ENCODE data around the gene TNS3. TPM values are rescaled to one million over a fixed set of nuclear protein-coding genes. Genes with fewer than 3 reads are reported as not detected.

The TNS3 gene
- total and polyA plus RNA-seq, 10 of the 15 experiments (the other 5 are each of a cell fraction or from before 2014, with no cell fraction given) = 0.27 to 2.7 (median 0.79) TPM

DNA sequence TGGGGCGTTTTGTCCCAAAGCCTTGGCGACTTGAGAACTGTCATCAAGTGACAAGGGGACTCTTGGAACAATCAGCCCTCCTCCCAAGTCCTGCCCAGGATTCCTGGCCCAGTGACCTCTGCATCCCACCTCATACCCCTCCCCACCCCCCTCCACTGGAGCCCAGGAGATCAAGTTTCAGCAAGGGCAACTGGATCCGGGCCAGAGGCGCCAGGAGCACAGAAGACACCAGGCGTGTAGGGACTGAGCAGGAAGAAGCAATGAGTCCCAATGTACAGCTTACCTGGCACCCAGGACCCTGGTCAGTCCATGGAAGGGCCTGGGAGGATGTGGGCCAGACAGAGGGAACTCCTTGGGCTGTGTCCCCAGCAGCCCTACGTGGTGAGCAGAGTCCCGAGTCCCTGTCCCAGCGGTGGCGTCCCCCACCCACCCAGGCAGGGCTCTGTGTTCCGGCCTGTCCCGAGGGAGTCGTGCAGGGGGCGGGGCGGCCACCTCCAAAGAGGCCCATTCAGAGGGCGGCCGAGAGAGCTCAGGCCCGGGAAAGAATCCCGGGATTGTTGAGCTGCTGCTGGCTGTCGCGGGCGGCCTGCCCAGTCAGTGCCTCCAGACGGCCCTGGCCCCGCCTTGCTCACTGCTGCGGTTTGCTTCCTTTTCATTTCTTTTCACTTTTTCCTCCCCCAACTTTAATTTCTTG lies 254.1 kb downstream of the TNS3 start:
- Histone ChIP-seq H3K79me2 (ENCODE audit: control insufficient read depth, insufficient read depth, low read length) (no peaks in the 10 kb centered on the region), H2AFZ (ENCODE audit: control insufficient read depth, low read depth, low read length) (no peak overlapping the region), H3K9me3 (replicated peaks; ENCODE audit: control insufficient read depth, insufficient read depth, low read length) (no peaks in the 10 kb centered on the region), H3K4me2 (ENCODE audit: control insufficient read depth, insufficient read depth) (no peak overlapping the region), H3K4me1 (ENCODE audit: control insufficient read depth, insufficient read depth, low read length) (no peaks in the 10 kb centered on the region), H3K36me3 (ENCODE audit: control insufficient read depth in 2 of 2, insufficient read depth in 2 of 2, low read length in 1 of 2) (no peaks in the 10 kb centered on the region), H3K4me3 (no peak overlapping the region), H3K27me3 (replicated peaks in 1 of 2; ENCODE audit: control insufficient read depth in 2 of 2, insufficient read depth in 2 of 2, low read length in 1 of 2) (no peaks in the 10 kb centered on the region; a peak in 1 of 4 replicates), H3K27ac (ENCODE audit: control insufficient read depth, insufficient read depth) (no peak overlapping the region), H3K9ac (ENCODE audit: control insufficient read depth, insufficient read depth, low read length) (no peak overlapping the region), H4K20me1 (ENCODE audit: control insufficient read depth, insufficient read depth) (no peaks in the 10 kb centered on the region; the same call in 1 of the 2 replicates)
- POLR2A ChIA-PET = no interaction called here
- in situ Hi-C loops (cut with MboI) (no loop called here), intact Hi-C loops (cut with micrococcal nuclease; ENCODE audit: unreplicated experiment) (no loop called here)
- ATAC-seq (no peak), FAIRE-seq (no peak), DNase-seq (ENCODE audit: low read depth, low spot score) (no peak)
- WGBS (ENCODE audit: insufficient coverage, insufficient replicate concordance, low lambda C conversion rate, missing lambda C conversion rate) = 46% methylated on average over 24 of the region's 24 CpGs
- SMC1A ChIA-PET (ENCODE audit: uncharacterized antibody, unreplicated experiment) = no interaction called here
- CTCF ChIA-PET = no interaction called here
- BruUV-seq (replicated peaks) = no TSS peak
- RAD21 ChIA-PET (ENCODE audit: unreplicated experiment) = no interaction called here
- TF ChIP-seq ZNF24 (IDR thresholded peaks at IDR 0.05) = no peak
- TF ChIP-seq YY1 (IDR thresholded peaks at IDR 0.05; ENCODE audit: low read depth, low read length) = no peak
- TF ChIP-seq, protein P1, sequence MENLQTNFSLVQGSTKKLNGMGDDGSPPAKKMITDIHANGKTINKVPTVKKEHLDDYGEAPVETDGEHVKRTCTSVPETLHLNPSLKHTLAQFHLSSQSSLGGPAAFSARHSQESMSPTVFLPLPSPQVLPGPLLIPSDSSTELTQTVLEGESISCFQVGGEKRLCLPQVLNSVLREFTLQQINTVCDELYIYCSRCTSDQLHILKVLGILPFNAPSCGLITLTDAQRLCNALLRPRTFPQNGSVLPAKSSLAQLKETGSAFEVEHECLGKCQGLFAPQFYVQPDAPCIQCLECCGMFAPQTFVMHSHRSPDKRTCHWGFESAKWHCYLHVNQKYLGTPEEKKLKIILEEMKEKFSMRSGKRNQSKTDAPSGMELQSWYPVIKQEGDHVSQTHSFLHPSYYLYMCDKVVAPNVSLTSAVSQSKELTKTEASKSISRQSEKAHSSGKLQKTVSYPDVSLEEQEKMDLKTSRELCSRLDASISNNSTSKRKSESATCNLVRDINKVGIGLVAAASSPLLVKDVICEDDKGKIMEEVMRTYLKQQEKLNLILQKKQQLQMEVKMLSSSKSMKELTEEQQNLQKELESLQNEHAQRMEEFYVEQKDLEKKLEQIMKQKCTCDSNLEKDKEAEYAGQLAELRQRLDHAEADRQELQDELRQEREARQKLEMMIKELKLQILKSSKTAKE (IDR thresholded peaks at IDR 0.05; ENCODE audit: low read depth, poor library complexity, severe bottlenecking) = no peak
- no peak for TF ChIP-seq HDGF (IDR thresholded peaks at IDR 0.05)
- no peak for TF ChIP-seq IKZF1 (conservative IDR thresholded peaks at IDR 0.05)
- no peak for TF ChIP-seq PAX5 (IDR thresholded peaks at IDR 0.05; ENCODE audit: borderline replicate concordance, low read depth, low read length)
- no peak for TF ChIP-seq EZH2 (IDR thresholded peaks at IDR 0.05; ENCODE audit: borderline replicate concordance, control insufficient read depth, low read depth, low read length)
- no peak for TF ChIP-seq NR2F1 (conservative IDR thresholded peaks at IDR 0.05)
- no peak for TF ChIP-seq RB1 (IDR thresholded peaks at IDR 0.05; ENCODE audit: borderline replicate concordance)
- no peak for TF ChIP-seq FOS (IDR thresholded peaks at IDR 0.05; ENCODE audit: borderline replicate concordance, extremely low read depth, insufficient read length)
- no peak for TF ChIP-seq KDM1A (IDR thresholded peaks at IDR 0.05; ENCODE audit: borderline replicate concordance)
- TF ChIP-seq SUZ12 (IDR thresholded peaks at IDR 0.05; ENCODE audit: unreplicated experiment) = no peak
- TF ChIP-seq CHD4 (IDR thresholded peaks at IDR 0.05) = no peak
- TF ChIP-seq HDAC6 (IDR thresholded peaks at IDR 0.05; ENCODE audit: unreplicated experiment) = no peak
- no peak for TF ChIP-seq RUNX3 (IDR thresholded peaks at IDR 0.05; ENCODE audit: low read length)
- TF ChIP-seq, protein P2, sequence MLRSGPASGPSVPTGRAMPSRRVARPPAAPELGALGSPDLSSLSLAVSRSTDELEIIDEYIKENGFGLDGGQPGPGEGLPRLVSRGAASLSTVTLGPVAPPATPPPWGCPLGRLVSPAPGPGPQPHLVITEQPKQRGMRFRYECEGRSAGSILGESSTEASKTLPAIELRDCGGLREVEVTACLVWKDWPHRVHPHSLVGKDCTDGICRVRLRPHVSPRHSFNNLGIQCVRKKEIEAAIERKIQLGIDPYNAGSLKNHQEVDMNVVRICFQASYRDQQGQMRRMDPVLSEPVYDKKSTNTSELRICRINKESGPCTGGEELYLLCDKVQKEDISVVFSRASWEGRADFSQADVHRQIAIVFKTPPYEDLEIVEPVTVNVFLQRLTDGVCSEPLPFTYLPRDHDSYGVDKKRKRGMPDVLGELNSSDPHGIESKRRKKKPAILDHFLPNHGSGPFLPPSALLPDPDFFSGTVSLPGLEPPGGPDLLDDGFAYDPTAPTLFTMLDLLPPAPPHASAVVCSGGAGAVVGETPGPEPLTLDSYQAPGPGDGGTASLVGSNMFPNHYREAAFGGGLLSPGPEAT (IDR thresholded peaks at IDR 0.05; ENCODE audit: low read depth) = no peak

Measured in GM12878 (cell line).